ENCODE results near the gene YPEL1. TPM values are rescaled to one million over a fixed set of nuclear protein-coding genes. Genes with fewer than 3 reads are reported as not detected.

The YPEL1 gene
- total RNA-seq, 1 experiment from 2014 or later, result 3.6 TPM

GRCh38 chr22:21660904-21661303, 74.7 kb downstream of the YPEL1 start:
- no TSS peak for BruUV-seq (replicated peaks)
- intact Hi-C loops (cut with micrococcal nuclease; ENCODE audit: unreplicated experiment), result no loop called here
- Histone ChIP-seq H3K27me3 (replicated peaks; ENCODE audit: insufficient read depth, low read depth, low read length, poor library complexity) (no peaks in the 10 kb centered on the region), H3K4me3 (ENCODE audit: low read depth, low read length, poor library complexity, severe bottlenecking) (no peak overlapping the region), H3K9me3 (ENCODE audit: low read depth, low read length, poor library complexity, severe bottlenecking) (no peaks in the 10 kb centered on the region), H3K4me1 (ENCODE audit: insufficient read depth, low read length, poor library complexity, severe bottlenecking) (no peaks in the 10 kb centered on the region), H3K36me3 (ENCODE audit: insufficient read depth, low read length, poor library complexity, severe bottlenecking) (no peaks in the 10 kb centered on the region), H3K27ac (ENCODE audit: low read depth, low read length, poor library complexity, severe bottlenecking) (no peak overlapping the region)
- no peak for DNase-seq (ENCODE audit: low spot score)
- POLR2A ChIA-PET (ENCODE audit: low non-redundant PET), result no interaction called here
- CTCF ChIA-PET, result no interaction called here
- TF ChIP-seq EZH2 (IDR thresholded peaks at IDR 0.05; ENCODE audit: borderline replicate concordance, low read depth, low read length, poor library complexity, severe bottlenecking), result no peak
- TF ChIP-seq, protein P1, sequence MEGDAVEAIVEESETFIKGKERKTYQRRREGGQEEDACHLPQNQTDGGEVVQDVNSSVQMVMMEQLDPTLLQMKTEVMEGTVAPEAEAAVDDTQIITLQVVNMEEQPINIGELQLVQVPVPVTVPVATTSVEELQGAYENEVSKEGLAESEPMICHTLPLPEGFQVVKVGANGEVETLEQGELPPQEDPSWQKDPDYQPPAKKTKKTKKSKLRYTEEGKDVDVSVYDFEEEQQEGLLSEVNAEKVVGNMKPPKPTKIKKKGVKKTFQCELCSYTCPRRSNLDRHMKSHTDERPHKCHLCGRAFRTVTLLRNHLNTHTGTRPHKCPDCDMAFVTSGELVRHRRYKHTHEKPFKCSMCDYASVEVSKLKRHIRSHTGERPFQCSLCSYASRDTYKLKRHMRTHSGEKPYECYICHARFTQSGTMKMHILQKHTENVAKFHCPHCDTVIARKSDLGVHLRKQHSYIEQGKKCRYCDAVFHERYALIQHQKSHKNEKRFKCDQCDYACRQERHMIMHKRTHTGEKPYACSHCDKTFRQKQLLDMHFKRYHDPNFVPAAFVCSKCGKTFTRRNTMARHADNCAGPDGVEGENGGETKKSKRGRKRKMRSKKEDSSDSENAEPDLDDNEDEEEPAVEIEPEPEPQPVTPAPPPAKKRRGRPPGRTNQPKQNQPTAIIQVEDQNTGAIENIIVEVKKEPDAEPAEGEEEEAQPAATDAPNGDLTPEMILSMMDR (conservative IDR thresholded peaks at IDR 0.05; ENCODE audit: low read depth, low read length), result no peak

GRCh38 chr22:21659864-21660525, 75.6 kb downstream of the YPEL1 start:
- ChIA-PET POLR2A (ENCODE audit: low non-redundant PET) (no interaction called here), CTCF (no interaction called here)
- Histone ChIP-seq H3K27ac (ENCODE audit: low read depth, low read length, poor library complexity, severe bottlenecking) (no peak overlapping the region), H3K27me3 (replicated peaks; ENCODE audit: insufficient read depth, low read depth, low read length, poor library complexity) (no peaks in the 10 kb centered on the region), H3K9me3 (ENCODE audit: low read depth, low read length, poor library complexity, severe bottlenecking) (no peaks in the 10 kb centered on the region), H3K4me3 (ENCODE audit: low read depth, low read length, poor library complexity, severe bottlenecking) (no peak overlapping the region), H3K36me3 (ENCODE audit: insufficient read depth, low read length, poor library complexity, severe bottlenecking) (peaks cover under 1% of the 10 kb centered on the region), H3K4me1 (ENCODE audit: insufficient read depth, low read length, poor library complexity, severe bottlenecking) (no peaks in the 10 kb centered on the region)
- intact Hi-C loops (cut with micrococcal nuclease; ENCODE audit: unreplicated experiment), result no loop called here
- TF ChIP-seq, protein P1 (conservative IDR thresholded peaks at IDR 0.05; ENCODE audit: low read depth, low read length), result no peak
- TF ChIP-seq EZH2 (IDR thresholded peaks at IDR 0.05; ENCODE audit: borderline replicate concordance, low read depth, low read length, poor library complexity, severe bottlenecking), result no peak
- BruUV-seq (replicated peaks), result no TSS peak
- DNase-seq (ENCODE audit: low spot score), result no peak

GRCh38 chr22:21657360-21658032, 78.1 kb downstream of the YPEL1 start:
- Histone ChIP-seq H3K4me1 (ENCODE audit: insufficient read depth, low read length, poor library complexity, severe bottlenecking) (no peaks in the 10 kb centered on the region), H3K4me3 (ENCODE audit: low read depth, low read length, poor library complexity, severe bottlenecking) (peak overlapping the region; percentile 59), H3K27ac (ENCODE audit: low read depth, low read length, poor library complexity, severe bottlenecking) (peak overlapping the region; percentile 60), H3K36me3 (ENCODE audit: insufficient read depth, low read length, poor library complexity, severe bottlenecking) (peaks cover 16% of the 10 kb centered on the region), H3K27me3 (replicated peaks; ENCODE audit: insufficient read depth, low read depth, low read length, poor library complexity) (no peaks in the 10 kb centered on the region), H3K9me3 (ENCODE audit: low read depth, low read length, poor library complexity, severe bottlenecking) (no peaks in the 10 kb centered on the region)
- BruUV-seq (replicated peaks), result no TSS peak
- TF ChIP-seq EZH2 (IDR thresholded peaks at IDR 0.05; ENCODE audit: borderline replicate concordance, low read depth, low read length, poor library complexity, severe bottlenecking), result no peak
- TF ChIP-seq, protein P1 (conservative IDR thresholded peaks at IDR 0.05; ENCODE audit: low read depth, low read length), result peak; percentile 43
- intact Hi-C loops (cut with micrococcal nuclease; ENCODE audit: unreplicated experiment), result no loop called here
- CTCF ChIA-PET, result interaction anchor here (0.7 kb wide), 2 partner anchors 11 kb away, joined by 3 to 4 read pairs; no protein-coding TSS in a partner anchor
- DNase-seq (ENCODE audit: low spot score), result peak; percentile 85
- POLR2A ChIA-PET (ENCODE audit: low non-redundant PET), result no interaction called here

Data from A673 (cell line).